ENCODE measurements around the gene GCSAM.

GRCh38 chr3:112096176-112096575 lies 36.9 kb downstream of the GCSAM start:
- TF ChIP-seq CTCF (IDR thresholded peaks at IDR 0.05), result no peak
- no peak for TF ChIP-seq POLR2A (IDR thresholded peaks at IDR 0.05)
